Neuronal stem cell (in vitro differentiated cells): Measurements from ENCODE around the gene LMTK3.

Source experiments
- DNase-seq: peaks from one replicate; pipeline ENCODE4 v3.0.0-alpha.2; 2013; ENCODE audit warnings: low spot score
- H2AFZ ChIP-seq: one replicate; pipeline ENCODE4 v1.6.1; 2013; ENCODE audit warnings: mild to moderate bottlenecking, low read length, inconsistent platforms
- H2AK5ac ChIP-seq: 2 replicates; pipeline ENCODE4 v1.6.1; 2013; ENCODE audit warnings: low read depth, mild to moderate bottlenecking, inconsistent platforms, low read length, moderate library complexity, mixed read lengths
- H2BK120ac ChIP-seq: 2 replicates; pipeline ENCODE4 v1.6.1; 2013; ENCODE audit warnings: low read depth, mild to moderate bottlenecking, inconsistent platforms, low read length, moderate library complexity, mixed read lengths
- H2BK12ac ChIP-seq: one replicate; pipeline ENCODE4 v1.6.1; 2013; ENCODE audit warnings: low read length, inconsistent platforms
- H2BK15ac ChIP-seq: 2 replicates; pipeline ENCODE4 v1.6.1; 2013; ENCODE audit warnings: mild to moderate bottlenecking, low read length, inconsistent platforms, mixed read lengths
- H2BK5ac ChIP-seq: one replicate; pipeline ENCODE4 v1.6.1; 2013; ENCODE audit warnings: inconsistent platforms, mild to moderate bottlenecking, low read length, moderate library complexity
- H3K14ac ChIP-seq: one replicate; pipeline ENCODE4 v1.6.1; 2013; ENCODE audit warnings: low read length, inconsistent platforms
- H3K18ac ChIP-seq: 2 replicates; pipeline ENCODE4 v1.6.1; 2013; ENCODE audit warnings: low read length, inconsistent platforms
- H3K23ac ChIP-seq: 2 replicates; pipeline ENCODE4 v1.6.1; 2013; ENCODE audit warnings: low read depth, mild to moderate bottlenecking, mixed read lengths, low read length, inconsistent platforms; ENCODE audit not compliant: poor library complexity
- H3K27ac ChIP-seq: replicated peaks from 3 replicates; pipeline ENCODE4 v1.5.1; 2013; ENCODE audit warnings: low read length, inconsistent platforms
- H3K27me3 ChIP-seq, 3 experiments: 2 replicates each; pipeline ENCODE4 v1.6.1; 2013; ENCODE audit warnings: low read length in 3 of 3, mild to moderate bottlenecking in 2 of 3, inconsistent platforms in 1 of 3, low read depth in 1 of 3, mixed read lengths in 1 of 3, moderate library complexity in 1 of 3; ENCODE audit not compliant: control insufficient read depth in 3 of 3, insufficient read depth in 3 of 3
- H3K36me3 ChIP-seq, 2 donors: replicated peaks in 1 of 2; 2 replicates each; pipeline ENCODE4 v1.6.1; 2013; ENCODE audit warnings: low read length in 2 of 2; ENCODE audit not compliant: control insufficient read depth in 2 of 2, insufficient read depth in 2 of 2
- H3K4ac ChIP-seq: 2 replicates; pipeline ENCODE4 v1.6.1; 2013; ENCODE audit warnings: inconsistent platforms, mild to moderate bottlenecking, low read length, moderate library complexity
- H3K4me1 ChIP-seq, 2 donors: 1 replicate in 1 of 2; 2 replicates in 1 of 2; pipeline ENCODE4 v1.6.1; 2013; ENCODE audit warnings: low read length in 2 of 2, low read depth in 1 of 2; ENCODE audit not compliant: control insufficient read depth in 2 of 2, insufficient read depth in 1 of 2
- H3K4me2 ChIP-seq: one replicate; pipeline ENCODE4 v1.6.1; 2013; ENCODE audit warnings: mild to moderate bottlenecking, low read length, inconsistent platforms; ENCODE audit not compliant: insufficient read depth, poor library complexity, severe bottlenecking
- H3K4me3 ChIP-seq, 2 donors: 2 replicates each; pipeline ENCODE4 v1.5.1; 2013; ENCODE audit warnings: low read length in 2 of 2, mild to moderate bottlenecking in 2 of 2, inconsistent platforms in 1 of 2, moderate library complexity in 1 of 2
- H3K79me1 ChIP-seq: one replicate; pipeline ENCODE4 v1.6.1; 2013; ENCODE audit warnings: low read depth, mild to moderate bottlenecking, inconsistent platforms, low read length, moderate library complexity
- H3K9ac ChIP-seq: one replicate; pipeline ENCODE4 v1.6.1; 2013; ENCODE audit warnings: mild to moderate bottlenecking, low read depth, low read length, inconsistent platforms; ENCODE audit not compliant: poor library complexity
- H3K9me3 ChIP-seq, 2 donors: replicated peaks in 1 of 2; 2 replicates each; pipeline versions ENCODE3 to v1.6.1; 2013; ENCODE audit warnings: low read length in 2 of 2, mild to moderate bottlenecking in 2 of 2, inconsistent platforms in 1 of 2, low read depth in 1 of 2, mixed read lengths in 1 of 2, moderate library complexity in 1 of 2; ENCODE audit not compliant: control insufficient read depth in 2 of 2, insufficient read depth in 1 of 2
- H4K8ac ChIP-seq: one replicate; pipeline ENCODE4 v1.6.1; 2013; ENCODE audit warnings: low read depth, mild to moderate bottlenecking, inconsistent platforms, low read length, moderate library complexity
- H4K91ac ChIP-seq: one replicate; pipeline ENCODE4 v1.6.1; 2013; ENCODE audit warnings: low read length, low read depth, mild to moderate bottlenecking, inconsistent platforms; ENCODE audit not compliant: poor library complexity
- WGBS, 2 donors: extraction: QIAGEN DNeasy Blood & Tissue Kit; methylation state at CpG; one replicate each; pipeline ENCODE4 v1.1.7; 2013; ENCODE audit warnings: missing lambda C conversion rate in 2 of 2, mixed read lengths in 1 of 2; ENCODE audit not compliant: insufficient read length in 2 of 2, insufficient replicate concordance in 1 of 2; ENCODE audit errors: extremely low coverage in 2 of 2; 5-methylcytosine and 5-hydroxymethylcytosine counted together

The LMTK3 gene

DNA sequence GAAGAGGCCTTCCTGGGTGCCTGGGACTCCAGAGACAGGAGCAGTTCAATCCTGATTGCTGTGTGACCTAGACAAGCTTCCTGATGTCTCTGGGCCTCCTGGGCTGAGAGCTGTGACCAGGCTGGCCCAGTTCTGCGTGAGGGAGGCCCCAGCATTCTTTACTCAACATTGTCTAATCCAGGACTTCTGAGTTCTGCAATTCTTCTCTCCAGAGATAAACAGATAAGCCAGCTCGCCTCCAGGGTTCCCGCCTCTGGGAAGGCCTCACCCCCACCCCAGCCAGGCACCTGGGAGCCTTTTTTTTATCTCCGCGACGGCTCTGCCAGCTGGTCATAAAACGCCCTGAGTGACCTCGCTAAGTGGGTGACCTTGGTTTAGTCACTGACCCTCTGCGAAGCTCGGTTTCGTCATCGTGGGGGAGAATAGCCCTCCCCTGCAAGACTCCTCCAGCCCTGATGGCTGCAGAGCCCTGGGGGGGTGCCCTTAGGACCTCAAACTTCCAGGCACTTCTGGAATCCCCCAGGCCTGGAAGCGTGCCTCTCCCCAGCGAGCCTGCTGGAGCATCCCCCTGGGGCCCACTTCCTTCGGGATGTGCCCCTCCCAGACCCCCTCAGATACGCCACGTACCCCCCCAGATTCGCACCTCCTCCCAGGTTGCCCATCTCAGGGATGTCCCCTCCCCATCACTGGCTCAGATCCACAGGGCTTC is 42.2 kb upstream of the LMTK3 start:
- Histone ChIP-seq H3K27ac (peak overlapping the region; percentile 63), H2BK120ac (peak overlapping the region; percentile 4), H3K4me2 (no peak overlapping the region), H2AK5ac (peak overlapping the region; percentile 64), H3K23ac (no peak overlapping the region), H3K18ac (peak overlapping the region; percentile 60), H3K9me3 (peaks cover 0 to 2% of the 10 kb centered on the region in 2 donors), H4K91ac (no peak overlapping the region), H4K8ac (no peak overlapping the region), H3K4ac (no peak overlapping the region), H2AFZ (peak overlapping the region; percentile 69), H3K4me3 (no peak overlapping the region), H3K27me3 (peaks cover 0 to 22% (median 0%) of the 10 kb centered on the region in 3 experiments), H3K14ac (no peak overlapping the region), H3K4me1 (peaks cover 7 to 12% of the 10 kb centered on the region in 2 donors), H3K79me1 (no peaks in the 10 kb centered on the region), H2BK5ac (peak overlapping the region; percentile 56), H2BK12ac (no peak overlapping the region), H2BK15ac (peak overlapping the region; percentile 5), H3K36me3 (no peaks in the 10 kb centered on the region), H3K9ac (peak overlapping the region; percentile 31)
- no CpG with 5 or more reads among the region's 18 CpGs for WGBS, 2 donors
- no peak for DNase-seq

GRCh38 chr19:48552406-48553322 is 41.0 kb upstream of the LMTK3 start:
- H3K4me3 ChIP-seq = no peak overlapping the region
- H2BK5ac ChIP-seq = peak overlapping the region; percentile 27
- no peak for DNase-seq
- H4K8ac ChIP-seq = no peak overlapping the region
- peak overlapping the region; percentile 82 for H2AK5ac ChIP-seq
- no peaks in the 10 kb centered on the region for H3K36me3 ChIP-seq
- H3K4me1 ChIP-seq = peaks cover 7 to 12% of the 10 kb centered on the region in 2 donors
- H3K9me3 ChIP-seq = peaks cover 0 to 2% of the 10 kb centered on the region in 2 donors
- H3K27ac ChIP-seq = no peak overlapping the region
- peak overlapping the region; percentile 50 for H2BK120ac ChIP-seq
- no peak overlapping the region for H3K9ac ChIP-seq
- no peak overlapping the region for H3K4me2 ChIP-seq
- no peak overlapping the region for H3K18ac ChIP-seq
- no peak overlapping the region for H4K91ac ChIP-seq
- H2AFZ ChIP-seq = no peak overlapping the region
- H3K4ac ChIP-seq = no peak overlapping the region
- no peak overlapping the region for H3K23ac ChIP-seq
- no peak overlapping the region for H3K14ac ChIP-seq
- peaks cover 0 to 17% (median 0%) of the 10 kb centered on the region in 3 experiments for H3K27me3 ChIP-seq
- WGBS, 2 donors = no CpG with 5 or more reads among the region's 19 CpGs
- no peaks in the 10 kb centered on the region for H3K79me1 ChIP-seq
- H2BK12ac ChIP-seq = no peak overlapping the region
- H2BK15ac ChIP-seq = peak overlapping the region; percentile 3

DNA sequence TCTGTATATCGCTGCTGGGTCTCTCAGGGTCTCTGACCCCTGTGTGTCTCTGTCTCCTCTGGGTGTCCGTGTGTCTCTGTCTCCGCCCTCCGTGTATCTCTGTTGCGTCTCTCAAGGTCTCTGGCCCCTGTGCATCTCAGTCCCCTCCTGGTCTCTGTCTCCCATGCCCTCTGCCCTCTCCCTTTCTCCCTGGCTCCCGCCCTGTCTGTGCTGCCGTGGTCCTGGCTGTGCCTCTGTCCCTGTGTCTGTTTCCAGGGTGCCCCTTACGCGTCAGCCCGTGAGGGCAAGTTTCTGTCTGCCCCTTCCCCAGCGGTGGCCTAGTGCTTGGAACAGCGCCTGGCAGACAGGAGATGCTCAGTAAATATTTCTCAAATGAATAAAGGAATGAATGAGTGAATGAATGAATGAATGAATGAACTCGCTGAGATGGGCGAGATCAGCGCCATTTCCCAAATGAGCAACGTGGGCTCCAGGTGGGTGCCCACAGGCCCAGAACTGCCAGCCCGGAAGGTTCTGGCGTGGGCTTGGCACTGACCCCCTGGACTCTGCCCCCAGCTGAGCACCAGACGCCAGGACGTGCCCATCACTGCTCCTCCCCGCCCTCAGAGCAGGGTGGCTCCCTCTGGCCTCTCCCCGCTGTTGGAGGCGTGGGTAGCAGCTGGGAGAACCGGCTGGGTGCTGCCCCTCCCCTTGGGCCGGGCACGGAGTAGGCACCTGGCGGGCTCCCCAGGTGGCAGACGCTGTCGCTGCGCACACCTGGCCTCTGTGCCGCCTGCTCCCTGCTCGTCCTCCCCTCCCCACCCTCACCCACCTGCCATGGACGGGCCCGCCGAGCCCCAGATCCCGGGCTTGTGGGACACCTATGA is 40.0 kb upstream of the LMTK3 start, which contains the start of gene SULT2B1:
Gene SULT2B1 (plus strand): TSS at position 736 of the 866 bp plus-strand sequence. CDS start 81 bp downstream, at position 817.
- Histone ChIP-seq H3K79me1 (no peaks in the 10 kb centered on the region), H3K9me3 (peaks cover 0 to 2% of the 10 kb centered on the region in 2 donors), H3K27me3 (peaks cover 0 to 17% (median 0%) of the 10 kb centered on the region in 3 experiments), H3K4me3 (no peak within 1 kb of the TSS), H3K27ac (no peak within 1 kb of the TSS), H4K8ac (no peak within 1 kb of the TSS), H2AFZ (no peak within 1 kb of the TSS), H3K9ac (no peak within 1 kb of the TSS), H3K14ac (no peak within 1 kb of the TSS), H3K36me3 (no peaks in the 10 kb centered on the region), H3K4me1 (peaks cover 7 to 12% of the 10 kb centered on the region in 2 donors), H2BK15ac (peak within 1 kb of the TSS; percentile 3), H4K91ac (no peak within 1 kb of the TSS), H2AK5ac (peak within 1 kb of the TSS; percentile 82), H3K4ac (no peak within 1 kb of the TSS), H3K18ac (peak within 1 kb of the TSS; percentile 49), H3K4me2 (no peak within 1 kb of the TSS), H2BK5ac (peak within 1 kb of the TSS; percentile 56), H2BK120ac (peak within 1 kb of the TSS; percentile 50), H3K23ac (no peak within 1 kb of the TSS), H2BK12ac (peak within 1 kb of the TSS; percentile 82)
- DNase-seq = no peak
- WGBS, 2 donors = no CpG with 5 or more reads among the region's 36 CpGs
